Ovary (tissue), 9 donors: ENCODE results near the gene ZNF17. TPM values are rescaled to one million over a fixed set of nuclear protein-coding genes. Genes with fewer than 3 reads are reported as not detected.

Source experiments
- DNase-seq, 5 donors: peaks; one replicate each; pipeline ENCODE4 v3.0.0-alpha.2; 2019 to 2020
- H3K27ac ChIP-seq, 2 donors: fragments of 200-600 bp; one replicate each; pipeline versions ENCODE4 v1.5.1 to v1.8.0; 2019 to 2022
- H3K27me3 ChIP-seq: fragments of 200-600 bp; one replicate; pipeline ENCODE4 v1.8.0; 2022
- H3K36me3 ChIP-seq: fragments of 200-600 bp; sonication (generic); one replicate; pipeline ENCODE4 v1.5.1; 2019
- H3K4me1 ChIP-seq: one replicate; pipeline ENCODE4 v1.8.1; 2013; ENCODE audit warnings: mild to moderate bottlenecking, moderate library complexity; ENCODE audit not compliant: insufficient read depth
- H3K4me3 ChIP-seq: fragments of 200-600 bp; sonication (generic); one replicate; pipeline ENCODE4 v1.5.1; 2017
- H3K9me3 ChIP-seq, 2 donors: fragments of 200-600 bp in 1 of 2; sonication (generic) in 1 of 2; one replicate each; pipeline versions ENCODE4 v1.5.1 to v1.8.1; 2013 to 2019; ENCODE audit warnings: mild to moderate bottlenecking in 1 of 2, moderate library complexity in 1 of 2
- CTCF ChIP-seq, 3 donors: fragments of 450-650 bp in 2 of 3; fragments of 200-600 bp in 1 of 3; IDR thresholded peaks; one replicate each; pipeline versions ENCODE4 v1.5.1 to v1.8.0; 2016 to 2022; ENCODE audit warnings: antibody characterized with exemption in 3 of 3, mild to moderate bottlenecking in 1 of 3
- EP300 ChIP-seq: sonication (generic); formaldehyde crosslinking; IDR thresholded peaks from one replicate; pipeline ENCODE4 v1.6.1; 2017; ENCODE audit warnings: antibody characterized with exemption
- POLR2A ChIP-seq: fragments of 450-650 bp; IDR thresholded peaks from one replicate; pipeline ENCODE4 v1.6.1; 2017; ENCODE audit warnings: antibody characterized with exemption, mild to moderate bottlenecking, moderate library complexity
- WGBS, 3 donors: extraction: QIAGEN DNeasy Blood & Tissue Kit in 1 of 3; methylation state at CpG; one replicate each; pipeline versions ENCODE4 v1.1.5 to v1.1.7; 2013 to 2017; 5-methylcytosine and 5-hydroxymethylcytosine counted together
- intact Hi-C, 4 donors: fragments of 100-400 bp; cut with DNase I; formaldehyde crosslinking; loops; one replicate each; pipeline versions ENCODE4 v1.11.0 to v1.15.1; 2022 to 2023
- polyA plus RNA-seq, 2 donors: library from polyadenylated mRNA; stranded (reverse); fragments of 200-250 nt in 1 of 2; fragments of 350-450 nt in 1 of 2; fragmentation: Illumina TruSeq in 1 of 2; extraction: RNeasy Lipid Tissue Mini Kit (QIAGEN cat#74804) in 1 of 2; gene quantifications; one replicate each; pipeline ENCODE4 v1.2.3, GENCODE V29; 2013 to 2014
- total RNA-seq, 7 donors: library from RNA; depleted of rRNA in 2 of 7; stranded (reverse); fragments of >200 nt in 2 of 7; fragmentation: NEBNext Ultra II Directional in 3 of 7; extraction: Animal tissue kit (Norgen Biotek cat#: 25700) in 3 of 7; gene quantifications; one replicate each; pipeline versions ENCODE4 v1.1.0 to v1.2.4, GENCODE V29; 2016 to 2023
- donor health status: DM: no; HTN: no; CAD: no; lungs with moderate emphysema.
- donor health status: DM: no; HTN: no; CAD: no.
- donor health status: Bipolar disorder and iron deficiency.
- donor health status: DM: yes; HTN: yes; CAD: no.
- donor health status: DM: no; HTN: no; CAD: no.
- donor health status: DM: yes; HTN: yes; CAD: no.

Gene ZNF17
- total and polyA plus RNA-seq, 9 donors = 5.4 to 22.4 (median 14.7) TPM

GRCh38 chr19:57406516-57407123 is 4.3 kb upstream of the ZNF17 start:
- H3K27me3 ChIP-seq = no peaks in the 10 kb centered on the region
- intact Hi-C loops = no loop called here
- no peak for DNase-seq
- peaks cover 0 to 25% of the 10 kb centered on the region in 2 donors for H3K9me3 ChIP-seq
- no peak overlapping the region for H3K27ac ChIP-seq
- peaks cover 1% of the 10 kb centered on the region for H3K4me1 ChIP-seq
- 16 to 18% (median 17%) methylated on average over 8 of the region's 8 CpGs for WGBS, 3 donors
- no peaks in the 10 kb centered on the region for H3K36me3 ChIP-seq
- TF ChIP-seq EP300 (no peak), CTCF (IDR thresholded peaks at IDR 0.05) (no peak), POLR2A (no peak)
- H3K4me3 ChIP-seq = no peak overlapping the region

- H3K9me3 ChIP-seq = peaks cover 15 to 68% of the 10 kb centered on the region in 2 donors
- TF ChIP-seq POLR2A (no peak), CTCF (IDR thresholded peaks at IDR 0.05) (no peak), EP300 (no peak)
- H3K27me3 ChIP-seq = no peaks in the 10 kb centered on the region
- no peaks in the 10 kb centered on the region for H3K36me3 ChIP-seq
- H3K4me3 ChIP-seq = no peak overlapping the region
- H3K4me1 ChIP-seq = no peaks in the 10 kb centered on the region
- intact Hi-C loops = no loop called here
- no peak overlapping the region for H3K27ac ChIP-seq
- DNase-seq = no peak
- 95 to 99% (median 99%) methylated on average over 4 of the region's 4 CpGs for WGBS, 3 donors
Observed at GRCh38 chr19:57419439-57419838, 8.5 kb downstream of the ZNF17 start.

- no peak for DNase-seq
- intact Hi-C loops = no loop called here
- TF ChIP-seq EP300 (no peak), POLR2A (no peak), CTCF (IDR thresholded peaks at IDR 0.05) (no peak)
- no peaks in the 10 kb centered on the region for H3K36me3 ChIP-seq
- 96 to 98% (median 97%) methylated on average over 3 of the region's 3 CpGs for WGBS, 3 donors
- H3K9me3 ChIP-seq = peaks cover 15 to 56% of the 10 kb centered on the region in 2 donors
- no peaks in the 10 kb centered on the region for H3K27me3 ChIP-seq
- no peak overlapping the region for H3K27ac ChIP-seq
- no peaks in the 10 kb centered on the region for H3K4me1 ChIP-seq
- no peak overlapping the region for H3K4me3 ChIP-seq
Observed at GRCh38 chr19:57421037-57421436, 10.1 kb downstream of the ZNF17 start.

- TF ChIP-seq POLR2A = no peak
- TF ChIP-seq EP300 = no peak
- no peak for TF ChIP-seq CTCF (IDR thresholded peaks at IDR 0.05)
- WGBS, 3 donors = 21 to 26% (median 26%) methylated on average over 15 of the region's 15 CpGs
- Histone ChIP-seq H3K27me3 (no peaks in the 10 kb centered on the region), H3K4me3 (peak overlapping the region; percentile 84), H3K9me3 (peaks cover 0 to 12% of the 10 kb centered on the region in 2 donors), H3K36me3 (no peaks in the 10 kb centered on the region), H3K4me1 (peaks cover 9% of the 10 kb centered on the region), H3K27ac (no peak overlapping the region)
- no peak for DNase-seq
- intact Hi-C loops = no loop called here
Observed at GRCh38 chr19:57434386-57435061, 23.6 kb downstream of the ZNF17 start.
